ENCODE results near the gene MYO1D. TPM values are rescaled to one million over a fixed set of nuclear protein-coding genes. Genes with fewer than 3 reads are reported as not detected.
"Not testable (repeated sequence)": the region's sequence is repeated elsewhere in the genome, so short reads cannot be mapped to it uniquely, and the experiment has no call there.

Gene MYO1D
- total RNA-seq, 2 donors from 2014 or later, result 42.9 to 43.7 TPM

DNA sequence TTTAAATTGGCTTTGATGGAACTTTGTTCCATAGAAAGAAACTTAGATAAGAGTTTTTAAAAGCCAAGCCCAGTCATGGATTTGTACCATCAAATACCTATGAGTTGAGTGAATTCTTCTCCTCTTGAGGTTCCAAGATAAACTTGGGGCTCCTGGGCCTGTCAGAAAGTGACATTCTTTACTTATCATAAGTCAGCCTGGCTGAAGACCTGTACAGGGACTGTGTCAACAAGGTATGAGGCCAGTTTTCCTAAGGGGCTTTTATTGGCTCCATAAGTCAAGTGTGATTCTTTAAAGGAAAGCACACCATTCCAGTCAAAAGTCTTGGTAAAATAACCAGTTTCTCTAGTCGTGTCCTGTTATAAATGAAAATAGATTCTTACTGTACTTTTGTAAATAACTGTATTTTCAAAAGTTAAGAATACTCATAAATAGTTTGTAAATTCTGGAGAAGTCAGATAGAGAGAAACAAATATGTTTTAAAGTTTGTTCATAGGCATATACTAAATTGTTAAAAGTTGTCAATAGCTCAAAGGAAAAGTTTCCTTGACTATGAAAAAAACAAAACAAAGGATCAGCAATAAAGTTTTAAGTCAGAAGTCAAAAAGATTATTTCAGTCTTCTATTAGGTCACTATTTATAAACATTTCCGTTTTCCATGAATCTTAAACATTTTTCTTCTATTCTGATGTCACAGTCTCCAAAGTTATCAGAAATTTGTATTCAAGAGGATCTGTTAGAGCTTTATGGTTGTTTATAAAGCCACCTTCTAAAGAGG is 22.5 kb upstream of the MYO1D start:
- no peak overlapping the region for H3K9ac ChIP-seq (ENCODE audit: extremely low read depth, low read length, poor library complexity, severe bottlenecking)
- Mint-ChIP-seq H3K9me3 (peaks cover 16% of the 10 kb centered on the region), H3K27me3 (ENCODE audit: insufficient read depth) (no peaks in the 10 kb centered on the region), H3K36me3 (ENCODE audit: low read depth) (no peaks in the 10 kb centered on the region), H3K4me1 (peaks cover 4% of the 10 kb centered on the region), H3K27ac (no peak overlapping the region), H3K4me3 (no peak overlapping the region)
- H3K27me3 ChIP-seq (ENCODE audit: control insufficient read depth, insufficient read depth, low read length, poor library complexity, severe bottlenecking), result no peaks in the 10 kb centered on the region
- H3K36me3 ChIP-seq (ENCODE audit: control insufficient read depth, insufficient read depth, low read length), result no peaks in the 10 kb centered on the region
- H3K9me3 ChIP-seq (ENCODE audit: control insufficient read depth, low read length), result peaks cover 11% of the 10 kb centered on the region
- no peak overlapping the region for H3K4me3 ChIP-seq (ENCODE audit: low read length)
- WGBS, 2 experiments (ENCODE audit: insufficient coverage in 1 of 2, insufficient read length in 1 of 2), result 83% methylated on average over 1 of the region's 2 CpGs; no CpG with 5 or more reads in 1 of the 2 experiments
- TF ChIP-seq CTCF (conservative IDR thresholded peaks at IDR 0.05), result no peak
- no peak overlapping the region for H3K27ac ChIP-seq (ENCODE audit: low read depth, low read length)
- H3K4me1 ChIP-seq (ENCODE audit: control insufficient read depth, insufficient read depth, low read length), result no peaks in the 10 kb centered on the region
- DNase-seq, result no peak

GRCh38 chr17:32896647-32897258 is 19.8 kb upstream of the MYO1D start:
- no peak overlapping the region for H3K27ac ChIP-seq (ENCODE audit: low read depth, low read length)
- no peak for TF ChIP-seq CTCF (conservative IDR thresholded peaks at IDR 0.05)
- H3K4me1 ChIP-seq (ENCODE audit: control insufficient read depth, insufficient read depth, low read length), result no peaks in the 10 kb centered on the region
- H3K27me3 ChIP-seq (ENCODE audit: control insufficient read depth, insufficient read depth, low read length, poor library complexity, severe bottlenecking), result no peaks in the 10 kb centered on the region
- H3K36me3 ChIP-seq (ENCODE audit: control insufficient read depth, insufficient read depth, low read length), result no peaks in the 10 kb centered on the region
- no peaks in the 10 kb centered on the region for H3K36me3 Mint-ChIP-seq (ENCODE audit: low read depth)
- H3K4me3 ChIP-seq (ENCODE audit: low read length), result no peak overlapping the region
- no peak for DNase-seq
- no peak overlapping the region for H3K9ac ChIP-seq (ENCODE audit: extremely low read depth, low read length, poor library complexity, severe bottlenecking)
- no peak overlapping the region for H3K4me3 Mint-ChIP-seq
- no peaks in the 10 kb centered on the region for H3K27me3 Mint-ChIP-seq (ENCODE audit: insufficient read depth)
- WGBS, 2 experiments (ENCODE audit: insufficient coverage in 1 of 2, insufficient read length in 1 of 2), result 92 to 100% methylated on average over 1 of the region's 2 CpGs
- no peak overlapping the region for H3K27ac Mint-ChIP-seq
- peaks cover 11% of the 10 kb centered on the region for H3K9me3 Mint-ChIP-seq
- H3K4me1 Mint-ChIP-seq, result no peaks in the 10 kb centered on the region
- peaks cover 5% of the 10 kb centered on the region for H3K9me3 ChIP-seq (ENCODE audit: control insufficient read depth, low read length)

DNA sequence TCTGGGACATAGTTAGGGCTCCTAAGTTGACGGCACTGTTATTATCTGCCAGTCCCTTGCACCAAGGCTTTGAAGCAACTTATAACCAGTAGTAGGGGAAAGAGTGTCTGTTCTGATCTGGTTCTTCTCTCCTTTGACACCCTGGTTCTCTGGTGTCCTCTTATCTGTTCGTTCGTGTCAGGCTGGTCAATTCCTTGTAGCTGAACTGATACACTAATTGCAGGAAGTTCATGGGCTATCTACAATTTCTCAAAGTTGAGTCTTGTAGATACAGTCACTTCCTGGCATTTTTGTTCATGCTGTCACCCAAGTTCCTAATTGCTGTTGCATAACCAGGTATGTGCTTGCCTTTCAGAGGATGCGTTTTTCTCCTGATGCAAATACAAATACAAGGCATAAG is 17.3 kb upstream of the MYO1D start:
- Histone ChIP-seq H3K27me3 (ENCODE audit: control insufficient read depth, insufficient read depth, low read length, poor library complexity, severe bottlenecking) (no peaks in the 10 kb centered on the region), H3K9me3 (ENCODE audit: control insufficient read depth, low read length) (no peaks in the 10 kb centered on the region), H3K4me3 (ENCODE audit: low read length) (no peak overlapping the region), H3K9ac (ENCODE audit: extremely low read depth, low read length, poor library complexity, severe bottlenecking) (no peak overlapping the region), H3K4me1 (ENCODE audit: control insufficient read depth, insufficient read depth, low read length) (no peaks in the 10 kb centered on the region), H3K27ac (ENCODE audit: low read depth, low read length) (no peak overlapping the region), H3K36me3 (ENCODE audit: control insufficient read depth, insufficient read depth, low read length) (no peaks in the 10 kb centered on the region)
- WGBS, 2 experiments (ENCODE audit: insufficient coverage in 1 of 2, insufficient read length in 1 of 2), result 88 to 100% methylated on average over 4 of the region's 4 CpGs
- Mint-ChIP-seq H3K4me1 (no peaks in the 10 kb centered on the region), H3K27me3 (ENCODE audit: insufficient read depth) (no peaks in the 10 kb centered on the region), H3K36me3 (ENCODE audit: low read depth) (no peaks in the 10 kb centered on the region), H3K27ac (no peak overlapping the region), H3K9me3 (peaks cover 7% of the 10 kb centered on the region), H3K4me3 (no peak overlapping the region)
- no peak for DNase-seq
- TF ChIP-seq CTCF (conservative IDR thresholded peaks at IDR 0.05), result no peak

DNA sequence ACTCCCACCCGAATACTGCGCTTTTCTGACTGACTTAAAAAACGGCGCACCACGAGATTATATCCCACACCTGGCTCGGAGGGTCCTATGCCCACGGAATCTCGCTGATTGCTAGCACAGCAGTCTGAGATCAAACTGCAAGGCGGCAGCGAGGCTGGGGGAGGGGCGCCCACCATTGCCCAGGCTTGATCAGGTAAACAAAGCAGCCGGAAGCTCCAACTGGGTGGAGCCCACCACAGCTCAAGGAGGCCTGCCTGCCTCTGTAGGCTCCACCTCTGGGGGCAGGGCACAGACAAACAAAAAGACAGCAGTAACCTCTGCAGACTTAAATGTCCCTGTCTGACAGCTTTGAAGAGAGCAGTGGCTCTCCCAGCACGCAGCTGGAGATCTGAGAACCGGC is 10.5 kb upstream of the MYO1D start:
- not testable (repeated sequence) for H3K27ac ChIP-seq (ENCODE audit: low read depth, low read length); H3K27me3 ChIP-seq (ENCODE audit: control insufficient read depth, insufficient read depth, low read length, poor library complexity, severe bottlenecking); H3K27me3 Mint-ChIP-seq (ENCODE audit: insufficient read depth); H3K4me1 Mint-ChIP-seq; H3K9me3 ChIP-seq (ENCODE audit: control insufficient read depth, low read length); H3K36me3 ChIP-seq (ENCODE audit: control insufficient read depth, insufficient read depth, low read length); H3K9ac ChIP-seq (ENCODE audit: extremely low read depth, low read length, poor library complexity, severe bottlenecking); H3K36me3 Mint-ChIP-seq (ENCODE audit: low read depth); H3K27ac Mint-ChIP-seq; H3K4me3 ChIP-seq (ENCODE audit: low read length); DNase-seq; H3K9me3 Mint-ChIP-seq; H3K4me1 ChIP-seq (ENCODE audit: control insufficient read depth, insufficient read depth, low read length); H3K4me3 Mint-ChIP-seq
- WGBS, 2 experiments (ENCODE audit: insufficient coverage in 1 of 2, insufficient read length in 1 of 2), result 67% methylated on average over 1 of the region's 14 CpGs; no CpG with 5 or more reads in 1 of the 2 experiments

DNA sequence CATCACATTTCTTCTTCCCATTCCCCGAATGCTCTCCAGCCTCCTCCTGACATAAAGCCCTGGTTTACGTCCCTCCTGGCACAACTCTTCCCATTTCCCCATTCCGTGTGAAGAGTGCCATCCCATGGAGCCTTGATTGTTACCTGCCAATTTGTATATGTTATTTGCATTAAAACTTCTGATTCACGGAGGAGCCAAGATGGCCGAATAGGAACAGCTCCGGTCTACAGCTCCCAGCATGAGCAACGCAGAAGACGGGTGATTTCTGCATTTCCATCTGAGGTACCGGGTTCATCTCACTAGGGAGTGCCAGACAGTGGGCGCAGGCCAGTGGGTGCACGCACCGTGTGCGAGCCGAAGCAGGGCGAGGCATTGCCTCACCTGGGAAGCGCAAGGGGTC is 10.0 kb upstream of the MYO1D start:
- H3K4me3 Mint-ChIP-seq, result not testable (repeated sequence)

More for the DNA sequence above, 10.0 kb upstream of the MYO1D start:
- not testable (repeated sequence) for H3K27ac ChIP-seq (ENCODE audit: low read depth, low read length); H3K9ac ChIP-seq (ENCODE audit: extremely low read depth, low read length, poor library complexity, severe bottlenecking); H3K27me3 ChIP-seq (ENCODE audit: control insufficient read depth, insufficient read depth, low read length, poor library complexity, severe bottlenecking); DNase-seq; H3K9me3 ChIP-seq (ENCODE audit: control insufficient read depth, low read length); H3K27ac Mint-ChIP-seq; H3K4me3 ChIP-seq (ENCODE audit: low read length); H3K4me1 Mint-ChIP-seq; H3K27me3 Mint-ChIP-seq (ENCODE audit: insufficient read depth); H3K9me3 Mint-ChIP-seq; H3K4me1 ChIP-seq (ENCODE audit: control insufficient read depth, insufficient read depth, low read length); H3K36me3 ChIP-seq (ENCODE audit: control insufficient read depth, insufficient read depth, low read length); H3K36me3 Mint-ChIP-seq (ENCODE audit: low read depth)
- WGBS, 2 experiments (ENCODE audit: insufficient coverage in 1 of 2, insufficient read length in 1 of 2), result 83 to 97% methylated on average over 1 to 6 of the region's 16 CpGs
